IMR-90 (cell line): ENCODE results near the gene C16orf86.

Experiments used
- MXI1 ChIP-seq: IDR thresholded peaks from 2 replicates; pipeline ENCODE4 v1.6.1; 2012; ENCODE audit warnings: low read depth, mild to moderate bottlenecking, low read length, moderate library complexity, borderline replicate concordance
- NFE2L2 ChIP-seq: fragments of 150-350 bp; IDR thresholded peaks from 2 replicates; pipeline ENCODE4 v1.6.1; 2016; ENCODE audit warnings: low read depth, mild to moderate bottlenecking, low read length
- RAD21 ChIP-seq: IDR thresholded peaks from 2 replicates; pipeline ENCODE4 v1.6.1; 2012; ENCODE audit warnings: low read length, improper control_type of control experiment
- TF ChIP-seq, protein P1 (sequence below): conservative IDR thresholded peaks from 2 replicates; pipeline ENCODE4 v1.5.1; 2012; ENCODE audit warnings: mild to moderate bottlenecking, low read depth, low read length, improper control_type of control experiment

- TF ChIP-seq, protein P1, sequence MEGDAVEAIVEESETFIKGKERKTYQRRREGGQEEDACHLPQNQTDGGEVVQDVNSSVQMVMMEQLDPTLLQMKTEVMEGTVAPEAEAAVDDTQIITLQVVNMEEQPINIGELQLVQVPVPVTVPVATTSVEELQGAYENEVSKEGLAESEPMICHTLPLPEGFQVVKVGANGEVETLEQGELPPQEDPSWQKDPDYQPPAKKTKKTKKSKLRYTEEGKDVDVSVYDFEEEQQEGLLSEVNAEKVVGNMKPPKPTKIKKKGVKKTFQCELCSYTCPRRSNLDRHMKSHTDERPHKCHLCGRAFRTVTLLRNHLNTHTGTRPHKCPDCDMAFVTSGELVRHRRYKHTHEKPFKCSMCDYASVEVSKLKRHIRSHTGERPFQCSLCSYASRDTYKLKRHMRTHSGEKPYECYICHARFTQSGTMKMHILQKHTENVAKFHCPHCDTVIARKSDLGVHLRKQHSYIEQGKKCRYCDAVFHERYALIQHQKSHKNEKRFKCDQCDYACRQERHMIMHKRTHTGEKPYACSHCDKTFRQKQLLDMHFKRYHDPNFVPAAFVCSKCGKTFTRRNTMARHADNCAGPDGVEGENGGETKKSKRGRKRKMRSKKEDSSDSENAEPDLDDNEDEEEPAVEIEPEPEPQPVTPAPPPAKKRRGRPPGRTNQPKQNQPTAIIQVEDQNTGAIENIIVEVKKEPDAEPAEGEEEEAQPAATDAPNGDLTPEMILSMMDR = no peak
- no peak for TF ChIP-seq MXI1
- TF ChIP-seq NFE2L2 = no peak
- TF ChIP-seq RAD21 = no peak
Observed at GRCh38 chr16:67648764-67649407, 17.7 kb upstream of the C16orf86 start.
